Measurements from ENCODE around the gene IFI27L2.

The IFI27L2 gene

GRCh38 chr14:94125659-94126418, 3.6 kb downstream of the IFI27L2 start:
- Histone ChIP-seq H3K4me3 (ENCODE audit: insufficient read depth, low read depth, low read length) (no peak overlapping the region), H3K36me3 (ENCODE audit: control insufficient read depth, insufficient read depth, low read length) (no peaks in the 10 kb centered on the region), H3K27ac (ENCODE audit: insufficient read depth, low read depth, low read length, poor library complexity, severe bottlenecking) (no peak overlapping the region), H3K9me3 (ENCODE audit: control insufficient read depth, low read length) (no peaks in the 10 kb centered on the region), H3K4me1 (ENCODE audit: control insufficient read depth, insufficient read depth, low read length) (peaks cover 3% of the 10 kb centered on the region), H3K27me3 (ENCODE audit: control insufficient read depth, insufficient read depth, low read length, poor library complexity, severe bottlenecking) (no peaks in the 10 kb centered on the region)
- WGBS, 2 experiments: 92 to 96% methylated on average over 6 of the region's 6 CpGs

DNA sequence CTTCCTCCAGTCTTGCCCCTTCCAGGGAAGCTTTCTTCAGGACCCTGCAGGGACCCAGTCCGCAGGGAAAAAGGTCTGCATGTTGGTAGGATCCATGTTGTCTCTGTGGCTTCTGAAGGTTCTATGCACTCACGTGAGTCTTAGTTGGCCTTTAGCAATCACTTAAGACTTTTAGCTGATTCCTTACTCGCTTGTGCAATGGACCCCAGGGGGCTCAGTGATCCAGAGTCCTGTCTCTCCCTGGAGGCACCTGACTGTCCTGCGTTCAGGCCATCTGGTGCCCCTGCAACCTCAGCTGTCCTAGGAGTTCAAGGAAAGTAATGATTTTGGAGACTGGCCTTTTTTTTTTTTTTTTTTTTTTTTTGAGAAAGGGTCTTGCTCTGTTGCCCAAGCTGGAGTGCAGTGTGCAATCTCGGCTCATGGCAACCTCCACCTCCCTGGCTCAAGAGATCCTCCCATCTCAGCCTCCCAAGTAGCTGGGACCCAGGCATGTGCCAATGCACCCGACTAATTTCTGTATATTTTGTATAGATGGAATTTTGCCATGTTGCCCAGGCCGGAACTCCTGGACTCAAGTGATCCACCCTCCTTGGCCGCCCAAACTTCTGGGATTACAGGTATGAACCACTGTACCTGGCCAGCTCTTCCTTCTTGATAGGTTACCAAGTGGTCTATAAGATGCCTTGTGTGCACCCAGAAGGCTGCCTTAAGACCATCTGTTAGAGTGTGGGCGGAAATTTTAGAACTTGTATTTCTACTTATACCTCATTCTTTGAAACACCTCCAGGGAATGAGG, 4.6 kb downstream of the IFI27L2 start:
- H3K27me3 ChIP-seq (ENCODE audit: control insufficient read depth, insufficient read depth, low read length, poor library complexity, severe bottlenecking): no peaks in the 10 kb centered on the region
- 91 to 94% methylated on average over 8 of the region's 9 CpGs for WGBS, 2 experiments
- H3K4me1 ChIP-seq (ENCODE audit: control insufficient read depth, insufficient read depth, low read length): peaks cover 3% of the 10 kb centered on the region
- no peak overlapping the region for H3K4me3 ChIP-seq (ENCODE audit: insufficient read depth, low read depth, low read length)
- no peaks in the 10 kb centered on the region for H3K36me3 ChIP-seq (ENCODE audit: control insufficient read depth, insufficient read depth, low read length)
- H3K9me3 ChIP-seq (ENCODE audit: control insufficient read depth, low read length): no peaks in the 10 kb centered on the region
- no peak overlapping the region for H3K27ac ChIP-seq (ENCODE audit: insufficient read depth, low read depth, low read length, poor library complexity, severe bottlenecking)

GRCh38 chr14:94123868-94124267, 5.5 kb downstream of the IFI27L2 start:
- WGBS, 2 experiments: 80 to 88% methylated on average over 1 of the region's 1 CpG
- Histone ChIP-seq H3K36me3 (ENCODE audit: control insufficient read depth, insufficient read depth, low read length) (no peaks in the 10 kb centered on the region), H3K27me3 (ENCODE audit: control insufficient read depth, insufficient read depth, low read length, poor library complexity, severe bottlenecking) (no peaks in the 10 kb centered on the region), H3K4me1 (ENCODE audit: control insufficient read depth, insufficient read depth, low read length) (peaks cover 3% of the 10 kb centered on the region), H3K9me3 (ENCODE audit: control insufficient read depth, low read length) (no peaks in the 10 kb centered on the region), H3K4me3 (ENCODE audit: insufficient read depth, low read depth, low read length) (no peak overlapping the region), H3K27ac (ENCODE audit: insufficient read depth, low read depth, low read length, poor library complexity, severe bottlenecking) (no peak overlapping the region)

DNA sequence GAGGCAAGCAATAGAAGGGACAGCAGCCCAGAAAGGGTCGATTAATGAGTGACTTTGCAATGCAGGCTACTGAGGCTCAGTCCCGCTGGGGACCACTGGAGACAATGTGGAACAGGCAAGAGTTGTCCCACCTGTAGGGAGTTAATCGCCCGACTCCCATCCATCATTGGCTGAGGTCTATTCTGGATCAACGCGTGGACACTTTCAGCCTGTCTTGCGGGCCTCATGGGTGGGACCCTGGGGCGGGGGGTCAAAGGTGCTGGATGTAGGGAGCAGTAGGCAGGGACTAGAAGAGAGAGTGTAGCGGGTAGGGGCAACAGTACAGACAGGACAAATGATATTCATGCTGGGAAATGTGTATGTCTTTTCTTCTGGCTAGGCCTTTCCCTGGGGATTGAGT, 6.1 kb downstream of the IFI27L2 start:
- WGBS, 2 experiments: 90 to 94% methylated on average over 9 of the region's 9 CpGs
- Histone ChIP-seq H3K36me3 (ENCODE audit: control insufficient read depth, insufficient read depth, low read length) (no peaks in the 10 kb centered on the region), H3K9me3 (ENCODE audit: control insufficient read depth, low read length) (no peaks in the 10 kb centered on the region), H3K4me3 (ENCODE audit: insufficient read depth, low read depth, low read length) (no peak overlapping the region), H3K27me3 (ENCODE audit: control insufficient read depth, insufficient read depth, low read length, poor library complexity, severe bottlenecking) (no peaks in the 10 kb centered on the region), H3K4me1 (ENCODE audit: control insufficient read depth, insufficient read depth, low read length) (no peaks in the 10 kb centered on the region), H3K27ac (ENCODE audit: insufficient read depth, low read depth, low read length, poor library complexity, severe bottlenecking) (no peak overlapping the region)

DNA sequence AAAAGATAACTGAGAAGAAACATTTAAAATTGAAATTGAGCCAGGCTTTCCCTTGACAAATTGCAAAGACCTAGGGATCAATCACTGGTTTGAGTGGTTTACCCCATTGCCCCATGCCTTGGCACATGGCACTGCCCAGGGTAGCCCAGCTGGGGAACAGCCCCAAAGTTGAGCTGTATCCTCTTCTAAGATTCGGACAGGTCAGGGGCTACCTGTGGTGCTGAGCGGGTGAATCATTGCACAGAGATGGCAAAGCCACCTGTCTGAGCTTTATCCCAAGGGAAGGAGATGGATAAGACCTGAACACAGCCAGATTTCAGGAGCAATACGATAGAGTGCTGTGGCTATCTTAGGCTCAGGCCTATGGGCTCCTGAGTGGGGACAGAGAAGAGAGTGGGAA, 7.0 kb downstream of the IFI27L2 start:
- no peaks in the 10 kb centered on the region for H3K4me1 ChIP-seq (ENCODE audit: control insufficient read depth, insufficient read depth, low read length)

GRCh38 chr14:94121485-94121884, 7.9 kb downstream of the IFI27L2 start:
- Histone ChIP-seq H3K27ac (ENCODE audit: insufficient read depth, low read depth, low read length, poor library complexity, severe bottlenecking) (no peak overlapping the region), H3K36me3 (ENCODE audit: control insufficient read depth, insufficient read depth, low read length) (no peaks in the 10 kb centered on the region), H3K4me3 (ENCODE audit: insufficient read depth, low read depth, low read length) (no peak overlapping the region), H3K27me3 (ENCODE audit: control insufficient read depth, insufficient read depth, low read length, poor library complexity, severe bottlenecking) (no peaks in the 10 kb centered on the region), H3K4me1 (ENCODE audit: control insufficient read depth, insufficient read depth, low read length) (no peaks in the 10 kb centered on the region), H3K9me3 (ENCODE audit: control insufficient read depth, low read length) (no peaks in the 10 kb centered on the region)
- WGBS, 2 experiments: 78 to 83% methylated on average over 3 of the region's 3 CpGs

More for the DNA sequence above, 7.0 kb downstream of the IFI27L2 start:
- no peaks in the 10 kb centered on the region for H3K9me3 ChIP-seq (ENCODE audit: control insufficient read depth, low read length)
- no peaks in the 10 kb centered on the region for H3K36me3 ChIP-seq (ENCODE audit: control insufficient read depth, insufficient read depth, low read length)
- H3K4me3 ChIP-seq (ENCODE audit: insufficient read depth, low read depth, low read length): no peak overlapping the region
- no peaks in the 10 kb centered on the region for H3K27me3 ChIP-seq (ENCODE audit: control insufficient read depth, insufficient read depth, low read length, poor library complexity, severe bottlenecking)
- no peak overlapping the region for H3K27ac ChIP-seq (ENCODE audit: insufficient read depth, low read depth, low read length, poor library complexity, severe bottlenecking)
- WGBS, 2 experiments: 61 to 63% methylated on average over 3 of the region's 3 CpGs

GRCh38 chr14:94120667-94121340, 8.6 kb downstream of the IFI27L2 start:
- Histone ChIP-seq H3K4me3 (ENCODE audit: insufficient read depth, low read depth, low read length) (no peak overlapping the region), H3K36me3 (ENCODE audit: control insufficient read depth, insufficient read depth, low read length) (no peaks in the 10 kb centered on the region), H3K4me1 (ENCODE audit: control insufficient read depth, insufficient read depth, low read length) (no peaks in the 10 kb centered on the region), H3K27ac (ENCODE audit: insufficient read depth, low read depth, low read length, poor library complexity, severe bottlenecking) (no peak overlapping the region), H3K9me3 (ENCODE audit: control insufficient read depth, low read length) (no peaks in the 10 kb centered on the region), H3K27me3 (ENCODE audit: control insufficient read depth, insufficient read depth, low read length, poor library complexity, severe bottlenecking) (no peaks in the 10 kb centered on the region)
- WGBS, 2 experiments: 84 to 90% methylated on average over 5 of the region's 5 CpGs

GRCh38 chr14:94119071-94119470, 10.3 kb downstream of the IFI27L2 start:
- no peak overlapping the region for H3K4me3 ChIP-seq (ENCODE audit: insufficient read depth, low read depth, low read length)
- no peaks in the 10 kb centered on the region for H3K9me3 ChIP-seq (ENCODE audit: control insufficient read depth, low read length)
- no peaks in the 10 kb centered on the region for H3K36me3 ChIP-seq (ENCODE audit: control insufficient read depth, insufficient read depth, low read length)
- H3K27me3 ChIP-seq (ENCODE audit: control insufficient read depth, insufficient read depth, low read length, poor library complexity, severe bottlenecking): no peaks in the 10 kb centered on the region
- H3K27ac ChIP-seq (ENCODE audit: insufficient read depth, low read depth, low read length, poor library complexity, severe bottlenecking): no peak overlapping the region
- no peaks in the 10 kb centered on the region for H3K4me1 ChIP-seq (ENCODE audit: control insufficient read depth, insufficient read depth, low read length)

- Histone ChIP-seq H3K4me1 (ENCODE audit: control insufficient read depth, insufficient read depth, low read length) (no peaks in the 10 kb centered on the region), H3K27ac (ENCODE audit: insufficient read depth, low read depth, low read length, poor library complexity, severe bottlenecking) (no peak overlapping the region), H3K36me3 (ENCODE audit: control insufficient read depth, insufficient read depth, low read length) (no peaks in the 10 kb centered on the region), H3K27me3 (ENCODE audit: control insufficient read depth, insufficient read depth, low read length, poor library complexity, severe bottlenecking) (no peaks in the 10 kb centered on the region), H3K4me3 (ENCODE audit: insufficient read depth, low read depth, low read length) (no peak overlapping the region), H3K9me3 (ENCODE audit: control insufficient read depth, low read length) (no peaks in the 10 kb centered on the region)
- WGBS, 2 experiments: 89 to 90% methylated on average over 9 of the region's 9 CpGs
These were observed 11.5 kb downstream of the IFI27L2 start for GRCh38 chr14:94117856-94118255.

- H3K36me3 ChIP-seq (ENCODE audit: control insufficient read depth, insufficient read depth, low read length): no peaks in the 10 kb centered on the region
- 91 to 95% methylated on average over 10 of the region's 10 CpGs for WGBS, 2 experiments
- no peaks in the 10 kb centered on the region for H3K9me3 ChIP-seq (ENCODE audit: control insufficient read depth, low read length)
- H3K4me1 ChIP-seq (ENCODE audit: control insufficient read depth, insufficient read depth, low read length): no peaks in the 10 kb centered on the region
- H3K27ac ChIP-seq (ENCODE audit: insufficient read depth, low read depth, low read length, poor library complexity, severe bottlenecking): no peak overlapping the region
- H3K4me3 ChIP-seq (ENCODE audit: insufficient read depth, low read depth, low read length): no peak overlapping the region
- H3K27me3 ChIP-seq (ENCODE audit: control insufficient read depth, insufficient read depth, low read length, poor library complexity, severe bottlenecking): no peaks in the 10 kb centered on the region
These were observed 12.7 kb downstream of the IFI27L2 start for GRCh38 chr14:94116701-94117100.

Data from ectodermal cell (in vitro differentiated cells).